SK-N-MC (cell line): Measurements from ENCODE around the gene SOCS6.

ENCODE experiments used
- EZH2 ChIP-seq: fragments of 200-600 bp; sonication (generic); IDR thresholded peaks from one replicate; pipeline ENCODE4 v1.6.1; 2017; ENCODE audit warnings: antibody characterized with exemption
- FOXP2 ChIP-seq: optimal IDR thresholded peaks from 2 replicates; pipeline ENCODE3; 2011; ENCODE audit warnings: mild to moderate bottlenecking, moderate library complexity; ENCODE audit not compliant: insufficient read depth; ENCODE audit errors: extremely low read length, control extremely low read depth
- POLR2AphosphoS5 ChIP-seq: IDR thresholded peaks from 2 replicates; pipeline ENCODE4 v1.6.1; 2012; ENCODE audit warnings: mild to moderate bottlenecking, low read depth, low read length, borderline replicate concordance

GRCh38 chr18:70335892-70336726, 47.3 kb downstream of the SOCS6 start:
- TF ChIP-seq EZH2 (no peak), POLR2AphosphoS5 (no peak), FOXP2 (no peak)
